K562 (cell line): ENCODE results near the gene DNAJB4. TPM values are rescaled to one million over a fixed set of nuclear protein-coding genes. Genes with fewer than 3 reads are reported as not detected.

ENCODE experiments used
- ATAC-seq: fragments of 200-7000 bp; cut with Tn5 transposase; 3 replicates; pipeline ENCODE4 v1.9.1; 2020; ENCODE audit warnings: moderate library complexity
- BruUV-seq: library from RNA; stranded (reverse); fragments of 400-500 nt; replicated peaks from 2 replicates; lab custom pipeline; 2021; lab: Mats Ljungman, UMichigan
- CTCF ChIA-PET: fragments of 300-600 bp; formaldehyde crosslinking; extraction: SDS; loops from one replicate; lab custom pipeline; 2021; ENCODE audit warnings: low intra/inter-chr PET ratio; lab: Yijun Ruan, JAX
- POLR2A ChIA-PET: fragments of 300-600, 350-650 bp; sonication (Branson Sonifier 250); formaldehyde crosslinking; extraction: SDS; loops from one replicate; lab custom pipeline; 2021; ENCODE audit warnings: antibody characterized with exemption, inconsistent platforms; lab: Yijun Ruan, JAX
- DNase-seq, 4 experiments: peaks; one replicate each; pipeline versions ENCODE4 v3.0.0 to v3.0.0-alpha.2; 2011 to 2018; ENCODE audit warnings: low spot score in 3 of 4, mixed read lengths in 3 of 4; ENCODE audit errors: extremely low read depth in 1 of 4
- FAIRE-seq: peaks from 2 replicates; lab custom pipeline; 2011; peaks lifted over from hg19 to GRCh38; lab: Jason Lieb, UNC
- H2AFZ ChIP-seq: 2 replicates; pipeline ENCODE4 v1.6.0; 2011; ENCODE audit warnings: low read depth, low read length, control low read depth, inconsistent platforms
- H3K27ac ChIP-seq: fragments of 200-600 bp; 3 replicates; pipeline ENCODE4 v1.8.0; 2011; ENCODE audit warnings: low read depth, mild to moderate bottlenecking, control low read depth, inconsistent platforms, low read length, moderate library complexity, mixed read lengths; ENCODE audit errors: extremely low read depth
- H3K27me3 ChIP-seq, 2 experiments: fragments of 300-600 bp in 1 of 2; 2 replicates in 1 of 2; 3 replicates in 1 of 2; pipeline versions ENCODE4 v1.6.0 to v1.8.0; 2011; ENCODE audit warnings: inconsistent platforms in 2 of 2, low read length in 2 of 2, mild to moderate bottlenecking in 1 of 2, mixed read lengths in 1 of 2, moderate library complexity in 1 of 2; ENCODE audit not compliant: control insufficient read depth in 2 of 2, insufficient read depth in 2 of 2
- H3K36me3 ChIP-seq: fragments of 300-600 bp; 3 replicates; pipeline ENCODE4 v1.8.0; 2011; ENCODE audit warnings: mild to moderate bottlenecking, low read length, inconsistent platforms; ENCODE audit not compliant: control insufficient read depth, insufficient read depth
- H3K4me1 ChIP-seq, 2 experiments: fragments of 200-600 bp in 1 of 2; replicated peaks in 1 of 2; 2 replicates in 1 of 2; 3 replicates in 1 of 2; pipeline versions ENCODE4 v1.5.1 to v1.8.0; 2011; ENCODE audit warnings: inconsistent platforms in 2 of 2, low read length in 2 of 2, mild to moderate bottlenecking in 1 of 2, mixed read lengths in 1 of 2, moderate library complexity in 1 of 2; ENCODE audit not compliant: control insufficient read depth in 2 of 2, insufficient read depth in 2 of 2
- H3K4me2 ChIP-seq: 2 replicates; pipeline ENCODE4 v1.6.1; 2011; ENCODE audit warnings: low read length, control low read depth, inconsistent platforms, mixed read lengths; ENCODE audit not compliant: insufficient read depth
- H3K4me3 ChIP-seq: fragments of 200-600 bp; sonication (generic), shearing (Covaris generic); 2 replicates; pipeline ENCODE4 v1.5.1; 2016; ENCODE audit warnings: control low read depth, inconsistent platforms
- H3K79me2 ChIP-seq: fragments of 200-600 bp; 3 replicates; pipeline ENCODE4 v1.8.0; 2011; ENCODE audit warnings: low read length, inconsistent platforms; ENCODE audit not compliant: control insufficient read depth, insufficient read depth
- H3K9ac ChIP-seq, 2 experiments: 2 replicates each; pipeline versions ENCODE4 v1.6.0 to v1.6.1; 2011; ENCODE audit warnings: low read depth in 2 of 2, low read length in 2 of 2, control low read depth in 1 of 2, inconsistent platforms in 1 of 2, mild to moderate bottlenecking in 1 of 2, mixed read lengths in 1 of 2; ENCODE audit not compliant: insufficient read depth in 1 of 2
- H3K9me1 ChIP-seq: one replicate; pipeline ENCODE4 v1.6.0; 2011; ENCODE audit warnings: inconsistent platforms, mild to moderate bottlenecking, low read length, moderate library complexity; ENCODE audit not compliant: control insufficient read depth, insufficient read depth
- H3K9me3 ChIP-seq: replicated peaks from 2 replicates; pipeline ENCODE4 v1.5.1; 2011; ENCODE audit warnings: low read depth, low read length, inconsistent platforms; ENCODE audit not compliant: control insufficient read depth, insufficient read depth
- H4K20me1 ChIP-seq: replicated peaks from 2 replicates; pipeline ENCODE4 v1.6.1; 2011; ENCODE audit warnings: low read length, inconsistent platforms, mixed read lengths; ENCODE audit not compliant: control insufficient read depth, insufficient read depth
- CBFB ChIP-seq: sonication (generic); formaldehyde crosslinking; IDR thresholded peaks from 2 replicates; pipeline ENCODE4 v1.4.0; 2020; ENCODE audit warnings: mild to moderate bottlenecking, missing genetic modification reagents
- E2F1 ChIP-seq: sonication (generic); formaldehyde crosslinking; IDR thresholded peaks from 2 replicates; pipeline ENCODE4 v1.8.1; 2023; ENCODE audit warnings: mild to moderate bottlenecking, missing genetic modification reagents, moderate library complexity
- EGR1 ChIP-seq: fragments of 450-650 bp; conservative IDR thresholded peaks from 2 replicates; pipeline ENCODE4 v1.6.1; 2017; ENCODE audit warnings: mild to moderate bottlenecking
- ETV6 ChIP-seq, 3 experiments: fragments of 150-350 bp in 1 of 3; sonication (generic) in 1 of 3; formaldehyde crosslinking in 1 of 3; IDR thresholded peaks; 2 replicates each; pipeline versions ENCODE4 v1.6.1 to v1.8.0; 2014 to 2022; ENCODE audit warnings: borderline replicate concordance in 2 of 3, low read depth in 2 of 3, antibody characterized with exemption in 1 of 3, low read length in 1 of 3, mild to moderate bottlenecking in 1 of 3, missing genetic modification reagents in 1 of 3
- HEY1 ChIP-seq: fragments of 250-450 bp; sonication (Bioruptor Pico); IDR thresholded peaks from 2 replicates; pipeline ENCODE4 v1.5.0; 2020; ENCODE audit warnings: mild to moderate bottlenecking, moderate library complexity, borderline replicate concordance
- PHTF2 ChIP-seq: fragments of 250-450 bp; sonication (Bioruptor Pico); IDR thresholded peaks from 2 replicates; pipeline ENCODE4 v1.5.0; 2021; ENCODE audit warnings: mild to moderate bottlenecking
- SMARCA5 ChIP-seq: fragments of 450-650 bp; IDR thresholded peaks from 2 replicates; pipeline ENCODE4 v1.6.1; 2016
- XRCC3 ChIP-seq: fragments of 450-650 bp; IDR thresholded peaks from 2 replicates; pipeline ENCODE4 v1.6.1; 2017; ENCODE audit warnings: mild to moderate bottlenecking, moderate library complexity
- ZNF407 ChIP-seq: fragments of 450-650 bp; IDR thresholded peaks from 2 replicates; pipeline ENCODE4 v1.6.1; 2016; ENCODE audit warnings: low read depth
- ZNF449 ChIP-seq: fragments of 250-450 bp; sonication (Bioruptor Pico); IDR thresholded peaks from 2 replicates; pipeline ENCODE4 v1.8.0; 2022; ENCODE audit warnings: moderate library complexity, mild to moderate bottlenecking, inconsistent platforms
- ZNF551 ChIP-seq: fragments of 250-450 bp; sonication (Bioruptor Pico); IDR thresholded peaks from 2 replicates; pipeline ENCODE4 v1.5.0; 2021; ENCODE audit warnings: mild to moderate bottlenecking, moderate library complexity
- in situ Hi-C: fragments of 300-500 bp; cut with MboI; formaldehyde crosslinking; loops from 4 replicates; pipeline ENCODE4 v1.15.0; 2018; ENCODE audit warnings: inconsistent platforms, mixed read lengths
- intact Hi-C: fragments of 100-400 bp; cut with micrococcal nuclease; formaldehyde crosslinking; loops from 2 replicates; pipeline ENCODE4 v1.14.2; 2022
- polyA plus RNA-seq, 8 experiments: library from polyadenylated mRNA; depleted of rRNA in 4 of 8; stranded (reverse) in 5 of 8; unstranded in 3 of 8; fragments of >200 nt; fragmentation: Nextera tagmentation in 2 of 8; fragmentation: Illumina TruSeq in 1 of 8; extraction: Ambion mirVana in 2 of 8; extraction: Trizol in 1 of 8; gene quantifications; 2 replicates each; pipeline versions ENCODE4 v1.2.1 to v1.2.3, GENCODE V29; 2011 to 2014; ENCODE audit warnings: inconsistent platforms in 1 of 8, missing spikeins in 1 of 8
- total RNA-seq, 7 experiments: library from RNA; depleted of rRNA in 6 of 7; stranded (reverse); fragments of >200 nt in 6 of 7; fragmentation: Illumina TruSeq in 2 of 7; extraction: Trizol in 2 of 7; gene quantifications; 2 replicates each; pipeline versions ENCODE4 v1.2.1 to v1.2.3, GENCODE V29; 2011 to 2021; ENCODE audit warnings: low replicate concordance in 1 of 7

DNAJB4 gene
- total and polyA plus RNA-seq, 9 of the 15 experiments (the other 6 are each of a cell fraction or from before 2014, with no cell fraction given), result 8.5 to 27.7 (median 19.8) TPM

GRCh38 chr1:77983997-77984355 lies 20.8 kb upstream of the DNAJB4 start:
- Histone ChIP-seq H3K27me3 (no peaks in the 10 kb centered on the region), H2AFZ (no peak overlapping the region), H3K36me3 (peaks cover 33% of the 10 kb centered on the region), H3K79me2 (peaks cover 87% of the 10 kb centered on the region), H3K4me1 (peaks cover 0 to 5% of the 10 kb centered on the region in 2 experiments; a peak in 2 of 5 replicates), H4K20me1 (no peaks in the 10 kb centered on the region; the same call in 1 of the 2 replicates), H3K9ac (no peak overlapping the region), H3K4me3 (no peak overlapping the region), H3K9me1 (no peaks in the 10 kb centered on the region), H3K4me2 (no peak overlapping the region), H3K9me3 (no peaks in the 10 kb centered on the region), H3K27ac (no peak overlapping the region)
- POLR2A ChIA-PET, result interaction anchor here (0.7 to 9.1 kb wide), 3 partner anchors 10 to 18 kb away, joined by 3 to 118 read pairs (median 5); partner anchors contain the start of gene DNAJB4
- no TSS peak for BruUV-seq
- CTCF ChIA-PET, result interaction anchor here (1.1 kb wide), 1 partner anchor 130 kb away, joined by 3 read pairs; no protein-coding TSS in a partner anchor
- no peak for ATAC-seq
- no peak for DNase-seq
- in situ Hi-C loops (no loop called here), intact Hi-C loops (no loop called here)
- FAIRE-seq, result no peak
- TF ChIP-seq ETV6 (IDR thresholded peaks at IDR 0.05; ENCODE audit: borderline replicate concordance in 1 of 2, low read depth in 2 of 2, low read length in 1 of 2) (no peak), ETV6 (CRISPR knock-in tag; IDR thresholded peaks at IDR 0.05; ENCODE audit: borderline replicate concordance) (no peak), SMARCA5 (no peak), ZNF449 (CRISPR knock-in tag) (no peak), ZNF407 (no peak), PHTF2 (CRISPR knock-in tag) (no peak), XRCC3 (no peak), E2F1 (CRISPR knock-in tag) (no peak), EGR1 (no peak), ZNF551 (CRISPR knock-in tag) (no peak), CBFB (CRISPR knock-in tag) (no peak), HEY1 (no peak)
